GM10847 (cell line): ENCODE data around the gene RHCG.

Experiments
- POLR2A ChIP-seq: IDR thresholded peaks from 2 replicates; pipeline ENCODE4 v1.6.1; 2011; ENCODE audit not compliant: insufficient read length; ENCODE audit errors: extremely low read depth

RHCG gene

DNA sequence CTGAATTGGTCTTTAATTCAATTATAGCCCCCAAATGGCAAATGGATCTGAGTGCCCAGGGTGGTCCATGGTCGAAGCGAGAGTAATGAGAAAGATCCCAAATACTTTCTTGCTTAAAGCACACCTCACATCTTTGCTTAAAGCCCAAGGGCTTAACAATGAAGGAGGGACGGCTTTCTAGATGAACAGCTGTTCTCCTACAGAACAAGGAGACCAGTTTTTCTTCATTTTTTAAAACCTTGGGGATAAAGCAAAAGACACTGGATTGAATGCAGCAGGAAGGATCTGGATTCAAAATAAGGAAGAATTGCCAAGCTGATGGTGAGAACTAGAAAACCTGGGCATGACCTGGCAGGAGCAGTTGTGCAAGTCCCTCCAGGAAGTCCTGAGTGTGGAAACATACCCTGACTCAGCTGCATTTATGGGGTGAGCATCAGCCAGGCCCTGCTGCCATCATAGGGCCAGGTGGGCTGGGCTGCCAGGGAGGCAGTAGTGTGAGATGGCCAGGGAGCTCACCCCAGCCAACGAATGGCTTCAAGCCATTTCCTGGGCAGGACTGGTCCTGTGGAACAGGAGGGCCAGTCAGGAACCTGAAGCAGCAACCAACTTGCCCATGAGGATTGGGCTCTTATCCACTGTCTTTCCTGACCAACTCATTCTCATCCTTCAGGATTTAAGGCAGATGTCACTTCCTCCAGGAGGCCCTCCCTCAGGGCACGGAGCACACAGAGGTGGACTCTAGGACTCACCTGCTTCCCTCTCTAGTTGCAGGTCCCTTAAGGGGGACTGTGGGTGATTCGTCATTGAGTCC is 18.4 kb upstream of the RHCG start:
- TF ChIP-seq POLR2A = no peak

DNA sequence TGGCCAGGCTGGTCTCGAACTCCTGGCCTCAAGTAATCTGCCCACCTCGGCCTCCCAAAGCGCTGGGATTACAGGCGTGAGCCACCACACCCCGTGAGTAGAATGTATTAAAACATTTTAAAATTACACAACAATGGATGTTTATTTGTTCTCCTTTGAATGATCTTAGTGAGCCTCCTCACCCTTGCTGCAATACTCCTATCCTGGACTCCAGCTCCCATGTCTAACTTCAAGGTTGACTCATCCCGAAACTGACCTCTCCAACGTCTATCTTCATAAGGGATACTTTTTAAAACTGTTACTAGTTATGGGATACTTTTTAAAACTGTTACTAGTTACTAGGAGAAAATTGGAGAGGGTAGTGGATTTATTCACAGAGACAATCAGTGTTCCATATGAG is 17.8 kb upstream of the RHCG start:
- no peak for TF ChIP-seq POLR2A

DNA sequence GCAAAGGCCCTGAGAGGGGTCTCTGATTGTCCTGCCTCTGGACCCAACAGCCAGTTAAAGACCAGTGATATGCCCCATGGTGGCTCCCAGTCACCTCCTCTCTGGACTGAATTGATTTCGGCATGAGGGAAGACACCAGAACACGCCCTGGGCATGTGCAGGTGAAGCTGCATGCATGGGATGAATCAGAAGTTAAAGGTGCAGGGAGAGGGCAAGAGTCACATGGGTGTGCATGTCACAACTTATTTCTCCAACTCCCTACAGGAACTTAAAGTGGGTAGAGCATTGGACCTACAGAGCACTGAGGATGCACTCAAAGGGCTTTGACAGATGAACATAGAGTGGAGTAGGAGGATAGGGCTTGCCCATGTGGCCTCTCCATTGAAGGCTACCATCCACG is 16.9 kb upstream of the RHCG start:
- TF ChIP-seq POLR2A = no peak

- TF ChIP-seq POLR2A = no peak
These were observed 16.2 kb upstream of the RHCG start for GRCh38 chr15:89512631-89513030.

GRCh38 chr15:89506026-89506686 is 9.8 kb upstream of the RHCG start:
- TF ChIP-seq POLR2A = no peak

DNA sequence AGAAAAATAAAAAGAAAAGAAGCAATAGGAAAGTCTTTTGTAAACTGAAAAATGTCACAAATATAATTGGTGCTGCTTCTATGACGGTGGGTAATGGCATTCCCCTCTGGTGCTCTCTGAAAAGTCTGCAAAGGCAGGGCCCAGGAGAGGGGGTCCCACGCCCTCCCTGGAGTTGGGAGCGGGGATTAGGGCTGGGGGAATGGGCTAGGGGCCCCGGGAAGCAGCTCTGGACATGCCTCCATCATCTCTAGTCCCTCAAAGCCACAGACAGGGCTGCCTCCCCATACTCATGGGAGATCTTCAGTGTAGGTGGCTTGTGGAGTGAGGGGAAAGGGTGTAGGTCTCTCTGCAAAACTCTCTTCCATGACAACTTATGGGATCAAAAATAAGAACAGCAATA is 7.8 kb upstream of the RHCG start:
- no peak for TF ChIP-seq POLR2A

GRCh38 chr15:89502867-89503595 is 6.6 kb upstream of the RHCG start:
- no peak for TF ChIP-seq POLR2A

DNA sequence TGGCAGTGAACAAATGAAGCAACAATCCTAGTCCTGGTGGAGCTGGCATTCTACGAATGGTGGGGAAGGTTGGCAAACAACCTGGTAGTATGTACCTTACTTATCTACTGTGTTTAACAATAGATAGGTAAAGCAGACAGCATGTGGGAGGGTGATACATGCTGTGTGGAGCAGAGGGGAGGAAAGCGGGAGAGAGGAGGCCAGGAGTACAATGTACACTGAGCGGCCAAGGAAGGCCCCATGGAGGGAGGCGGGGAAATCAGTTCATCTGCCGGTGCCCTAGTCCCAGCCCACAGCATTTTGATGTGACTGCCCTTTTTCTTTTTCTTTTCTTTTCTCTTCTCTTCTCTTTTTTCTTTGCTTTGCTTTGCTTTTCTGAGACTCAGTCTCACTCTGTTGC is 5.3 kb upstream of the RHCG start:
- no peak for TF ChIP-seq POLR2A

GRCh38 chr15:89500397-89501270 is 4.3 kb upstream of the RHCG start:
- TF ChIP-seq POLR2A = no peak

DNA sequence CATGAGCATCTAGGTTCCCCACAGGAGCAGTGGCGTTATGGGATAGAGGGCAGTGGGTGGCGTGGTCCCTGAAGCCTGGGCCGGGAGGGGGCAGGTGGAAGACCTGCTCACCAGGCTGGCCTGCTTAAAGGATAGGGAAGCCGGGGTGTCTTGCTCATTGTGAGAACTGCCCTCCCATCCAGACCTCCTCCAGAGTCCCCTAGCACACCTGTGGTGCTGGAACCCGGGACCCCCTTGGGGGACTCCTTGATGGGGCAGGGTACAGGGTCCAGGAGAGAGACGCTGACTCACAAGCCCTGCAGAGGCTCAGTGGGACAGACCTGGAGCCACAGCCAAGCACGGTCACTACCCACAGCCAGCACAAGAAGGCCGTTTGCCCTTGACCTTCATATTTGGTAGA is 2.8 kb upstream of the RHCG start:
- TF ChIP-seq POLR2A = no peak

DNA sequence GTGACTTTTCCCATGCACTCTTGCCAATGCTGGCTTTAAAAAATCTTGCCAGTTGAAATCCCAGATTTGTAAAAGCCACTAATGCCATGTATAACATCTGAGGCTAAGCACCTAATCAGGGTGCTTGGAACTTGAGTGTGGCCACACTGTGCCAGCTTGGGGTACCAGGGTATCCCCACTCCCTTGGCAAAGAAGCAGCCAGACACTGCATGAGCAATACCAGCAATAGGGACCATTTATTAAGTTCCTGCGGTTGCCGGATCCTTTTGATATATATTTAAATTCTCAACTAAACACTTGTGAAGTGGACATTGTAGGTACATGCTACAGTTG is 2.2 kb upstream of the RHCG start:
- TF ChIP-seq POLR2A = no peak

DNA sequence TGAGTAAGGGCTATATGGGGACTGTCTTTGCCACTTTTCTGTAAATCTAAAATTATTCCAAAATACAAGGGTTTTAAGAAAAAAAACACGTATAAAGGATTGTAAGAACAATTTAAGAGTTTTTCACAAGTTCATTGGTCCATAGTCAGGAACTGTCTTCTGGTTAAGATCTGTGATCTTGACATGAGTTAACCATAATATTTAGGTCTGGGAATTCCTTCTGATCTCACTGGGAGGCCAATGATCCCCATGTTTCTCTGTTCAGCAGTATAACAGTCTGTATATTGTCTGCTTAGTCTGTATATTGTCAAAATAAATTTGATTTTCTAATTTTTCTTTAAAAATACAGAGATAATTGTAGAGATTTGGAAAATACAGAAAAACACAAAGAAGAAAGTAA is 848 bp upstream of the RHCG start:
- TF ChIP-seq POLR2A = no peak

DNA sequence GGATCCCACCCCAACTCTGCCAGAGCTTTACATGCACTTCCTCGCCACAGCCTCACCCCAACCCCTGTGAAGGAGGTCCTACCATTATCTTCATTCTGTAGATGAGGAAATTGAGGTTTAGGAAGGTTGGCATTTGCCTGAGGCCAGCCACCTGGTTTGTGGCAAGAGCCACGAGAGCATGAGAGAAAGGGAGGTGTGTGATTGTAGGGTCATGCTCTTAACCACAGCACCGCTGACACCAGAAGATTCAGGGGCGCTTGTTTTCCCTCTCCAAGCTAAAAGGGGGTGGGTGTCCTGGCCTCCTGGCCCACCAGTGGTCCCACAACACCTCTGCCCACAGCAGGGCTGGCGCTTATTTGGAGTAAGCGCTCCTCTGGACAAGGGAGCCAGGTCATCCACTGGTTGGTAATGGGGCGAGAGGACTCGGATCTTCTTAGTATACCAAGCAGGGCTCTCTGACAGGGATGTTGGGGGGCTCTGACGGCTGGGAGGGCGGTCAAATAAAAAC is 691 bp downstream of the RHCG start:
- TF ChIP-seq POLR2A = no peak

DNA sequence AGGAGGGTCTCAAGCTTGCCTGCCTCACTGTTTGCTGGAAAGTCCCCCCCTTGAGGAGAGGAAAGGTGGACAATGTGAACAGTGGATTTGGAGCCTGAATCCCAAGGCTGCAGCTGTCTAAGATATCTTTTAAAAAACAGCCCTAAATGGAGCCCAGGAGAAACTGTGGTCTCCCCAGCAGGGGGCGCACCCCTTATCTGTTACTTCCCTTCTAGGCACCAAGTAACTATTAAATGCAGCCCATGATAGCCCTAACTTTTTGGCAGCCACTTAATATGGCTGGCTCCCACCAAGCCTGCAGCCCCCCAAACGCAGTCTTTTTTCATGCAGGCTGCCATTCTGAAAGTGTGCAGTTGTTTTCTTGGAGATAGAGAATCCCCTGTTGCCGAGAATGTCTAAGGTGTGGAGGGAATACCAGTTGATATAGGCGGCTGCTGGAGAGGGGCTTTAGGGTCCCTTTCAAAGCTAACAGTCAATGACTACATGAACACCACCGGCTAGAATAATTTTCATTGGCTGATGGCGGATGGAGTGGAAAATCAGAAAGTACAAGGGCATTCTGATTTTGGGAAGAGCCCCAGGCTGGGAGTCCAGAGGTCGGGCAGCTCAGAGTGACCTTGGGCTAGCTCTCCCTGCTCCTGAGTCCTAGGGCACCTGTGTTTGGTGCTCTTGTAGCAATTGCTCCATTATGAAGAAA is 1.3 kb downstream of the RHCG start:
- TF ChIP-seq POLR2A = no peak
